PFSK-1 (cell line): Measurements from ENCODE around the gene CHMP3.

Source experiments
- POLR2AphosphoS5 ChIP-seq: IDR thresholded peaks from 2 replicates; pipeline ENCODE4 v1.6.1; 2012; ENCODE audit warnings: low read depth, mild to moderate bottlenecking, control low read depth, low read length, moderate library complexity
- SIN3A ChIP-seq: IDR thresholded peaks from 2 replicates; pipeline ENCODE4 v1.6.1; 2012; ENCODE audit warnings: mild to moderate bottlenecking, low read length, moderate library complexity, borderline replicate concordance; ENCODE audit not compliant: insufficient read depth
- TAF1 ChIP-seq: IDR thresholded peaks from 2 replicates; pipeline ENCODE4 v1.6.1; 2012; ENCODE audit warnings: low read length, control low read depth, borderline replicate concordance; ENCODE audit not compliant: insufficient read depth
- TF ChIP-seq, protein P1 (sequence below), 2 experiments: IDR thresholded peaks; 2 replicates each; pipeline versions ENCODE4 v1.6.1 to v1.8.0; 2011 to 2012; ENCODE audit warnings: low read depth in 2 of 2, low read length in 2 of 2, control low read depth in 1 of 2, inconsistent platforms in 1 of 2, mild to moderate bottlenecking in 1 of 2, moderate library complexity in 1 of 2; ENCODE audit not compliant: insufficient read depth in 1 of 2

DNA sequence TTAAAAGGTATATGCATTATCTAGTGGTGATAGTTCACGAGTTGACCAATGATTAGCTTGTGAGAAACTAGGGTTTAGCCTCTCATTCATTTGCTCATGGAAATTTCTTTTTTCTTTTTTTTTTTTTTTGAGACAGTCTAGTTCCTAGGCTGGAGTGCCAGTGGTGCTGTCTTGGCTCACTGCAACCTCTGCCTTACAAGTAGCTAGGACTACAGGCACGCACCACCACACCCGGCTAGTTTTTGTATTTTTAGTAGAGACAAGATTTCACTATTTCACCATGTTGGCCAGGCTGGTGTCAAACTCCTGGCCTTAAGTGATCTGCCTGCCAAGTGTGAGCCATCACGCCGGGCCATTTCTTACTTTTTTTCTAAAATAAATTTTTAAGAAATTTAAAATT lies 108.1 kb downstream of the CHMP3 start:
- TF ChIP-seq TAF1 = no peak
- TF ChIP-seq POLR2AphosphoS5 = no peak
- TF ChIP-seq, protein P1, sequence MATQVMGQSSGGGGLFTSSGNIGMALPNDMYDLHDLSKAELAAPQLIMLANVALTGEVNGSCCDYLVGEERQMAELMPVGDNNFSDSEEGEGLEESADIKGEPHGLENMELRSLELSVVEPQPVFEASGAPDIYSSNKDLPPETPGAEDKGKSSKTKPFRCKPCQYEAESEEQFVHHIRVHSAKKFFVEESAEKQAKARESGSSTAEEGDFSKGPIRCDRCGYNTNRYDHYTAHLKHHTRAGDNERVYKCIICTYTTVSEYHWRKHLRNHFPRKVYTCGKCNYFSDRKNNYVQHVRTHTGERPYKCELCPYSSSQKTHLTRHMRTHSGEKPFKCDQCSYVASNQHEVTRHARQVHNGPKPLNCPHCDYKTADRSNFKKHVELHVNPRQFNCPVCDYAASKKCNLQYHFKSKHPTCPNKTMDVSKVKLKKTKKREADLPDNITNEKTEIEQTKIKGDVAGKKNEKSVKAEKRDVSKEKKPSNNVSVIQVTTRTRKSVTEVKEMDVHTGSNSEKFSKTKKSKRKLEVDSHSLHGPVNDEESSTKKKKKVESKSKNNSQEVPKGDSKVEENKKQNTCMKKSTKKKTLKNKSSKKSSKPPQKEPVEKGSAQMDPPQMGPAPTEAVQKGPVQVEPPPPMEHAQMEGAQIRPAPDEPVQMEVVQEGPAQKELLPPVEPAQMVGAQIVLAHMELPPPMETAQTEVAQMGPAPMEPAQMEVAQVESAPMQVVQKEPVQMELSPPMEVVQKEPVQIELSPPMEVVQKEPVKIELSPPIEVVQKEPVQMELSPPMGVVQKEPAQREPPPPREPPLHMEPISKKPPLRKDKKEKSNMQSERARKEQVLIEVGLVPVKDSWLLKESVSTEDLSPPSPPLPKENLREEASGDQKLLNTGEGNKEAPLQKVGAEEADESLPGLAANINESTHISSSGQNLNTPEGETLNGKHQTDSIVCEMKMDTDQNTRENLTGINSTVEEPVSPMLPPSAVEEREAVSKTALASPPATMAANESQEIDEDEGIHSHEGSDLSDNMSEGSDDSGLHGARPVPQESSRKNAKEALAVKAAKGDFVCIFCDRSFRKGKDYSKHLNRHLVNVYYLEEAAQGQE (IDR thresholded peaks at IDR 0.05; ENCODE audit: insufficient read depth in 1 of 2, low read depth in 2 of 2, low read length in 2 of 2) = no peak
- TF ChIP-seq SIN3A = no peak
